GM18498 (cell line): ENCODE results near the gene TWIST2.

Source experiments
- ATAC-seq: cut with Tn5 transposase; IDR thresholded peaks from one replicate; pipeline ENCODE4 v1.9.1; 2021; ENCODE audit warnings: mild to moderate bottlenecking, moderate library complexity; ENCODE audit not compliant: unreplicated experiment

TWIST2 gene

GRCh38 chr2:238888781-238889180 is 40.9 kb downstream of the TWIST2 start:
- ATAC-seq, result no peak

GRCh38 chr2:238890131-238890530 is 42.2 kb downstream of the TWIST2 start:
- no peak for ATAC-seq

GRCh38 chr2:238890618-238891456 is 43.0 kb downstream of the TWIST2 start:
- ATAC-seq, result no peak

GRCh38 chr2:238891457-238892203 is 43.7 kb downstream of the TWIST2 start:
- no peak for ATAC-seq

GRCh38 chr2:238892204-238892500 is 44.3 kb downstream of the TWIST2 start:
- ATAC-seq, result no peak

GRCh38 chr2:238892796-238893195 is 44.9 kb downstream of the TWIST2 start:
- no peak for ATAC-seq

GRCh38 chr2:238893349-238894000 is 45.6 kb downstream of the TWIST2 start:
- ATAC-seq, result no peak

- no peak for ATAC-seq
Measured at GRCh38 chr2:238894226-238894949, 46.5 kb downstream of the TWIST2 start.

GRCh38 chr2:238894950-238895298 is 47.0 kb downstream of the TWIST2 start:
- ATAC-seq, result no peak

- ATAC-seq, result no peak
Measured at GRCh38 chr2:238895361-238895882, 47.5 kb downstream of the TWIST2 start.

GRCh38 chr2:238895891-238896600 is 48.2 kb downstream of the TWIST2 start:
- ATAC-seq, result no peak

GRCh38 chr2:238896641-238897040 is 48.8 kb downstream of the TWIST2 start:
- no peak for ATAC-seq

- no peak for ATAC-seq
Measured at GRCh38 chr2:238897122-238897880, 49.4 kb downstream of the TWIST2 start.

GRCh38 chr2:238897911-238898311 is 50.0 kb downstream of the TWIST2 start:
- no peak for ATAC-seq

- ATAC-seq, result no peak
Measured at GRCh38 chr2:238898534-238899281, 50.8 kb downstream of the TWIST2 start.

GRCh38 chr2:238899386-238899785 is 51.5 kb downstream of the TWIST2 start:
- no peak for ATAC-seq

- ATAC-seq, result no peak
Measured at GRCh38 chr2:238900511-238900910, 52.6 kb downstream of the TWIST2 start.

GRCh38 chr2:238901461-238902057 is 53.7 kb downstream of the TWIST2 start:
- no peak for ATAC-seq

- ATAC-seq, result no peak
Measured at GRCh38 chr2:238902285-238902684, 54.4 kb downstream of the TWIST2 start.
